ENCODE measurements around the gene SKAP1.

Gene SKAP1

GRCh38 chr17:48127371-48128051 lies 302.5 kb downstream of the SKAP1 start:
- no peak for TF ChIP-seq CTCF (IDR thresholded peaks at IDR 0.05; ENCODE audit: low read length)
- Histone ChIP-seq H3K4me3 (ENCODE audit: low read length) (no peak overlapping the region), H3K36me3 (replicated peaks; ENCODE audit: insufficient read depth, low read length) (no peaks in the 10 kb centered on the region), H3K27me3 (replicated peaks; ENCODE audit: insufficient read depth, low read length) (no peaks in the 10 kb centered on the region), H3K4me1 (ENCODE audit: low read length) (no peaks in the 10 kb centered on the region), H4K20me1 (ENCODE audit: insufficient read depth, low read length) (no peaks in the 10 kb centered on the region), H3K9ac (ENCODE audit: low read length) (no peak overlapping the region), H3K79me2 (ENCODE audit: low read length) (no peaks in the 10 kb centered on the region), H3K9me2 (replicated peaks; ENCODE audit: insufficient read depth, low read length) (no peaks in the 10 kb centered on the region), H3K9me3 (replicated peaks; ENCODE audit: insufficient read depth, low read length) (no peaks in the 10 kb centered on the region), H3K27ac (ENCODE audit: low read length) (no peak overlapping the region), H3F3A (ENCODE audit: insufficient read depth, low read length) (no peaks in the 10 kb centered on the region), H2AFZ (ENCODE audit: low read length) (no peak overlapping the region), H3K4me2 (ENCODE audit: low read depth, low read length) (no peak overlapping the region)
- no peak for DNase-seq

GRCh38 chr17:48126532-48126850 lies 303.5 kb downstream of the SKAP1 start:
- TF ChIP-seq EZH2phosphoT487 (IDR thresholded peaks at IDR 0.05; ENCODE audit: low read length) (no peak), EZH2 (optimal IDR thresholded peaks at IDR 0.05; ENCODE audit: low read depth, low read length) (no peak), CTCF (IDR thresholded peaks at IDR 0.05; ENCODE audit: low read length) (no peak)
- no peaks in the 10 kb centered on the region for H3K27me3 ChIP-seq (replicated peaks; ENCODE audit: insufficient read depth, low read length)
- no peak overlapping the region for H2AFZ ChIP-seq (ENCODE audit: low read length)
- no peaks in the 10 kb centered on the region for H3K9me3 ChIP-seq (replicated peaks; ENCODE audit: insufficient read depth, low read length)
- no peaks in the 10 kb centered on the region for H4K20me1 ChIP-seq (ENCODE audit: insufficient read depth, low read length)
- no peaks in the 10 kb centered on the region for H3K9me2 ChIP-seq (replicated peaks; ENCODE audit: insufficient read depth, low read length)
- no peak overlapping the region for H3K4me3 ChIP-seq (ENCODE audit: low read length)
- no peak overlapping the region for H3K9ac ChIP-seq (ENCODE audit: low read length)
- no peak for DNase-seq
- no peak overlapping the region for H3K27ac ChIP-seq (ENCODE audit: low read length)
- no peaks in the 10 kb centered on the region for H3K79me2 ChIP-seq (ENCODE audit: low read length)
- H3K36me3 ChIP-seq (replicated peaks; ENCODE audit: insufficient read depth, low read length), result no peaks in the 10 kb centered on the region; the same call in 1 of the 2 replicates
- no peaks in the 10 kb centered on the region for H3K4me1 ChIP-seq (ENCODE audit: low read length)
- H3F3A ChIP-seq (ENCODE audit: insufficient read depth, low read length), result no peaks in the 10 kb centered on the region
- no peak overlapping the region for H3K4me2 ChIP-seq (ENCODE audit: low read depth, low read length)

DNA sequence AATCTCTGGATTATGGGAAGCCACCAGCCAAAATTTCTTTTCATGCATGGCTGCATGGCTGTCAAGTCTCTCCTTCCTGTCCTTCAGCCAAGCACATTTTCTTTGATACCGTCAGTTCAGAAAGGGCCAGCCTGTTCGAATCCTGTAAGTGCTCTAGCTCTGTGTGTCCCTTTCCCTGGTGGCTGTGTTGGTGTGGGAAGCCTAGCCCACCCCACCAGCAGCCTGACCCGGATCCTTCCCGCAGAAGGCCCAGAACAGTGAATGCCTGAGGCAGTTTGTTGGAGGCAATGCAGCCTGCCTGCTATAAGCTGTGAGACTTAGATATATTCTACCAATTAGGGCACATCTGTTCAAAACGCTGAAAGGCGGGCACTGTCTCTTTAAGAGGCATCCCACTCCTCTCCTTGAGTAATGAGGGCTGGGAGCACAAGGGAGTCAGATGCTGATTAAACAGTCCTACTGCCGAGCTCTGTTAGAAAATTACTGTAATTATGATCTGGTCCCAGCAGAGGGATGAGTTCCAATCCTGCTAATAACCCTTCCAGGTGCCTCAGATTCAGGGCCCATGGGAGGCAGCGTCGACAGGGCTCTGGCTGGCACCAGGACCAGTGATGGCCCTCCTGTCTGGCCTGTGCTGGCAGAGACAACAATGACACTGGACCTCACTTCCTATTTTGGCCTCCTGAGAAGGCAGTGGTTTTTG lies 304.0 kb downstream of the SKAP1 start:
- no peak for TF ChIP-seq CTCF (IDR thresholded peaks at IDR 0.05; ENCODE audit: low read length)
- TF ChIP-seq EZH2 (optimal IDR thresholded peaks at IDR 0.05; ENCODE audit: low read depth, low read length), result no peak
- no peak for TF ChIP-seq EZH2phosphoT487 (IDR thresholded peaks at IDR 0.05; ENCODE audit: low read length)
- no peak overlapping the region for H2AFZ ChIP-seq (ENCODE audit: low read length)
- H3K4me2 ChIP-seq (ENCODE audit: low read depth, low read length), result no peak overlapping the region
- H3F3A ChIP-seq (ENCODE audit: insufficient read depth, low read length), result no peaks in the 10 kb centered on the region
- no peak overlapping the region for H3K4me3 ChIP-seq (ENCODE audit: low read length)
- no peaks in the 10 kb centered on the region for H3K27me3 ChIP-seq (replicated peaks; ENCODE audit: insufficient read depth, low read length)
- no peak for DNase-seq
- no peaks in the 10 kb centered on the region for H3K79me2 ChIP-seq (ENCODE audit: low read length)
- H3K4me1 ChIP-seq (ENCODE audit: low read length), result no peaks in the 10 kb centered on the region
- H3K9ac ChIP-seq (ENCODE audit: low read length), result no peak overlapping the region
- no peak overlapping the region for H3K27ac ChIP-seq (ENCODE audit: low read length)
- H3K36me3 ChIP-seq (replicated peaks; ENCODE audit: insufficient read depth, low read length), result peaks cover 3% of the 10 kb centered on the region; the same call in 1 of the 2 replicates
- H3K9me3 ChIP-seq (replicated peaks; ENCODE audit: insufficient read depth, low read length), result no peaks in the 10 kb centered on the region
- H3K9me2 ChIP-seq (replicated peaks; ENCODE audit: insufficient read depth, low read length), result no peaks in the 10 kb centered on the region
- no peaks in the 10 kb centered on the region for H4K20me1 ChIP-seq (ENCODE audit: insufficient read depth, low read length)
